Fibroblast of gingiva (primary cell): ENCODE data around the gene GINS3.

Experiments
- DNase-seq: peaks from one replicate; pipeline ENCODE4 v3.0.0-alpha.2; 2011; ENCODE audit warnings: low read depth

GINS3 gene

GRCh38 chr16:58425756-58426494, 33.7 kb downstream of the GINS3 start:
- DNase-seq: no peak

- no peak for DNase-seq
Observed at GRCh38 chr16:58426966-58427365, 34.7 kb downstream of the GINS3 start.

- DNase-seq: no peak
Observed at GRCh38 chr16:58428621-58429542, 36.6 kb downstream of the GINS3 start.

- DNase-seq: no peak
Observed at GRCh38 chr16:58430718-58431117, 38.4 kb downstream of the GINS3 start.

GRCh38 chr16:58433569-58433951, 41.3 kb downstream of the GINS3 start:
- no peak for DNase-seq

- no peak for DNase-seq
Observed at GRCh38 chr16:58435779-58436178, 43.5 kb downstream of the GINS3 start.

- DNase-seq: no peak
Observed at GRCh38 chr16:58440131-58440530, 47.9 kb downstream of the GINS3 start.

- DNase-seq: no peak
Observed at GRCh38 chr16:58442547-58442946, 50.3 kb downstream of the GINS3 start.

GRCh38 chr16:58443783-58444182, 51.5 kb downstream of the GINS3 start:
- no peak for DNase-seq

GRCh38 chr16:58444265-58444664, 52.0 kb downstream of the GINS3 start:
- no peak for DNase-seq

- no peak for DNase-seq
Observed at GRCh38 chr16:58448890-58449289, 56.6 kb downstream of the GINS3 start.

- no peak for DNase-seq
Observed at GRCh38 chr16:58449306-58449705, 57.0 kb downstream of the GINS3 start.

- no peak for DNase-seq
Observed at GRCh38 chr16:58449768-58450167, 57.5 kb downstream of the GINS3 start.

GRCh38 chr16:58450590-58450989, 58.3 kb downstream of the GINS3 start:
- no peak for DNase-seq

GRCh38 chr16:58451265-58451689, 59.0 kb downstream of the GINS3 start:
- DNase-seq: no peak

- DNase-seq: peak; percentile 8
Observed at GRCh38 chr16:58451945-58452401, 59.7 kb downstream of the GINS3 start.

- DNase-seq: no peak
Observed at GRCh38 chr16:58452640-58453039, 60.4 kb downstream of the GINS3 start.

- no peak for DNase-seq
Observed at GRCh38 chr16:58454178-58454577, 61.9 kb downstream of the GINS3 start.

- no peak for DNase-seq
Observed at GRCh38 chr16:58454856-58455255, 62.6 kb downstream of the GINS3 start.
